Fibroblast of pulmonary artery (primary cell): ENCODE data around the gene FRMD4A.

ENCODE experiments used
- DNase-seq: peaks from one replicate; pipeline ENCODE4 v3.0.0-alpha.2; 2010; ENCODE audit warnings: low read depth
- H3K4me3 ChIP-seq: replicated peaks from 2 replicates; pipeline ENCODE4 v1.5.1; 2011; ENCODE audit warnings: low read depth, mild to moderate bottlenecking, control low read depth, low read length, moderate library complexity
- CTCF ChIP-seq: IDR thresholded peaks from 2 replicates; pipeline ENCODE4 v1.5.1; 2011; ENCODE audit warnings: mild to moderate bottlenecking, control low read depth, low read length, inconsistent platforms; ENCODE audit errors: missing control alignments

FRMD4A gene

GRCh38 chr10:13724484-13724883 lies 606.2 kb downstream of the FRMD4A start:
- no peak overlapping the region for H3K4me3 ChIP-seq
- no peak for TF ChIP-seq CTCF
- no peak for DNase-seq

GRCh38 chr10:13722747-13723653 lies 607.7 kb downstream of the FRMD4A start:
- TF ChIP-seq CTCF: no peak
- DNase-seq: peak; percentile 43
- H3K4me3 ChIP-seq: no peak overlapping the region

- DNase-seq: no peak
- TF ChIP-seq CTCF: no peak
- H3K4me3 ChIP-seq: no peak overlapping the region
These were observed 609.2 kb downstream of the FRMD4A start for GRCh38 chr10:13721486-13721885.

GRCh38 chr10:13720699-13721098 lies 610.0 kb downstream of the FRMD4A start:
- H3K4me3 ChIP-seq: no peak overlapping the region
- no peak for TF ChIP-seq CTCF
- DNase-seq: no peak

- no peak for DNase-seq
- no peak overlapping the region for H3K4me3 ChIP-seq
- TF ChIP-seq CTCF: no peak
These were observed 611.3 kb downstream of the FRMD4A start for GRCh38 chr10:13719425-13719824.

GRCh38 chr10:13718820-13719219 lies 611.9 kb downstream of the FRMD4A start:
- no peak for DNase-seq
- no peak overlapping the region for H3K4me3 ChIP-seq
- no peak for TF ChIP-seq CTCF
